22Rv1 (cell line): ENCODE measurements around the gene SLC22A6.

Experiments used
- ZFX ChIP-seq: fragments of 450-650 bp; IDR thresholded peaks from 2 replicates; pipeline ENCODE4 v1.6.1; 2017; ENCODE audit warnings: antibody characterized with exemption, borderline replicate concordance
- TF ChIP-seq, protein P1 (sequence below): fragments of 450-650 bp; IDR thresholded peaks from 2 replicates; pipeline ENCODE4 v1.5.1; 2017; ENCODE audit warnings: mild to moderate bottlenecking

DNA sequence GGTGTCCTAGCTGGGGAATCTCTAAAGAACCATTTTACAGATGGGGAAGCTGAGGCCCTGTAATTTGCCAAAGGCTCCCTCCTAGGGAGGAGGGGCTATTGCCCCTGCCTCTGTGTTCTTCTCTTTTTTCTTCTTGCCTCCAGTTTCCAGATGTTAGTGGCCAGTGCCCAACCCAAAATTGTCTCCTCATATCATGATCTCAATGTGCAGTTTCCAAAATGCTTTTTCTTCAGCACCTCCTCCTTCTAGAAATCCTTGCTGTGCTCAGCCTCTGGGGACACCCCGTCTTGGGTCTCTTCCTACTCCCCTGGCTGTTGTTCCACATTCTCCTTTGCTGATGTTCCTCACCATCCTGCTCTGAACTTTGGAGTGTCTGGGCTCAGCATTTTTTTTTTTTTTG lies 54.1 kb downstream of the SLC22A6 start:
- TF ChIP-seq, protein P1, sequence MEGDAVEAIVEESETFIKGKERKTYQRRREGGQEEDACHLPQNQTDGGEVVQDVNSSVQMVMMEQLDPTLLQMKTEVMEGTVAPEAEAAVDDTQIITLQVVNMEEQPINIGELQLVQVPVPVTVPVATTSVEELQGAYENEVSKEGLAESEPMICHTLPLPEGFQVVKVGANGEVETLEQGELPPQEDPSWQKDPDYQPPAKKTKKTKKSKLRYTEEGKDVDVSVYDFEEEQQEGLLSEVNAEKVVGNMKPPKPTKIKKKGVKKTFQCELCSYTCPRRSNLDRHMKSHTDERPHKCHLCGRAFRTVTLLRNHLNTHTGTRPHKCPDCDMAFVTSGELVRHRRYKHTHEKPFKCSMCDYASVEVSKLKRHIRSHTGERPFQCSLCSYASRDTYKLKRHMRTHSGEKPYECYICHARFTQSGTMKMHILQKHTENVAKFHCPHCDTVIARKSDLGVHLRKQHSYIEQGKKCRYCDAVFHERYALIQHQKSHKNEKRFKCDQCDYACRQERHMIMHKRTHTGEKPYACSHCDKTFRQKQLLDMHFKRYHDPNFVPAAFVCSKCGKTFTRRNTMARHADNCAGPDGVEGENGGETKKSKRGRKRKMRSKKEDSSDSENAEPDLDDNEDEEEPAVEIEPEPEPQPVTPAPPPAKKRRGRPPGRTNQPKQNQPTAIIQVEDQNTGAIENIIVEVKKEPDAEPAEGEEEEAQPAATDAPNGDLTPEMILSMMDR, result no peak
- no peak for TF ChIP-seq ZFX
